Erythroblast (primary cell): ENCODE data around the gene TRIM7.

Source experiments
- GATA1 ChIP-seq: IDR thresholded peaks from 2 replicates; pipeline ENCODE4 v1.6.1; 2011; ENCODE audit warnings: low read depth, mild to moderate bottlenecking, control low read depth, low read length, moderate library complexity
- POLR2A ChIP-seq: IDR thresholded peaks from 2 replicates; pipeline ENCODE4 v1.6.1; 2011; ENCODE audit warnings: mild to moderate bottlenecking, low read length

- TF ChIP-seq POLR2A (no peak), GATA1 (no peak)
These were observed 40.7 kb upstream of the TRIM7 start for GRCh38 chr5:181245427-181246275.
